GM23248 (cell line): ENCODE results near the gene BIK.

Source experiments
- EZH2 ChIP-seq: fragments of 200-600 bp; sonication (generic); IDR thresholded peaks from 2 replicates; pipeline ENCODE4 v1.6.1; 2018; ENCODE audit warnings: antibody characterized with exemption, mild to moderate bottlenecking; ENCODE audit not compliant: insufficient read depth, poor library complexity, severe bottlenecking
- EZH2phosphoT487 ChIP-seq: fragments of 200-600 bp; sonication (generic); IDR thresholded peaks from 2 replicates; pipeline ENCODE4 v1.6.1; 2018; ENCODE audit warnings: antibody characterized with exemption, moderate library complexity, mild to moderate bottlenecking, low read depth; ENCODE audit not compliant: insufficient read depth

DNA sequence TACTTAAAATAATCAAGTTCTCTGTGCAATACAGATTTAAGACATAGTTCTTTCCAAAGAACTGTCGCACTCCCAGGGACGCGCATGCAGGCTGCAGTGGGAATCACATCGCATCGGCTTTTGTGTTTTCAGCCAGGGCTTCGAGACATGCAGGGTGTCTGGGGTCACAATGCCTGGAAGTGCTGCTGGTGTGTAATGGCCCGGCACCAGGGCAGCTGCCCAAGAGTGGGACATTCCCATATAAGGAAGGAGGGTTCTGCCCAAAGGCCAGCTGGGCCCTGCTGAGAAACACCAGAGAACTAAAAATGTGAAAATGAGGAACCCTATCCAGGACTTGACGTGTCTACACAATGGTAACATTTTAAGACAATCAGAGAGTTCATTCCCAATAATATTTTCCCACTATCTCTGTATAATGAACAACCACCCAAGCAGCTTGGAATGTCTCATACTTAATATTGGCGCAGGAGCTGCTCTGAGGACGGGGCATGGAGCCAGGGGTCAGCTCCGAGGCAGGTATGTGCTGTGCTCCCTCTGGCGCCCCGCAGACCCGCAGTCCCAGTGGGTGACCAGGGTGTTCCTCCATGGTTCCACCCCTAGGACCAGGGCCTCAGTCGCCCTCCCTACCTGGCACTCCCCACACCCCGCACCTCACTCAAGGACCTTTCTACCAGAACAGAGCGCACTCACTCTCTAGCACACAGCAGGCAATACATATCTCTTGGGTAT lies 21.4 kb downstream of the BIK start:
- TF ChIP-seq EZH2phosphoT487 (no peak), EZH2 (no peak)
